Stimulated activated CD4-positive, alpha-beta T cell treated with anti-CD3 and anti-CD28 coated beads, Interleukin-2, amount 100 ng/mL, for 4 hours (primary cell): ENCODE results near the gene SETD3.

Experiments used
- DNase-seq: peaks from one replicate; pipeline ENCODE4 v3.0.0-alpha.2; 2020; ENCODE audit warnings: low read depth

Gene SETD3

GRCh38 chr14:99423434-99423833 lies 57.2 kb downstream of the SETD3 start:
- DNase-seq = no peak

GRCh38 chr14:99422228-99423010 lies 58.2 kb downstream of the SETD3 start:
- no peak for DNase-seq

GRCh38 chr14:99420711-99421110 lies 59.9 kb downstream of the SETD3 start:
- no peak for DNase-seq

GRCh38 chr14:99419905-99420304 lies 60.8 kb downstream of the SETD3 start:
- DNase-seq = no peak

- no peak for DNase-seq
These were observed 62.4 kb downstream of the SETD3 start for GRCh38 chr14:99418242-99418641.

- no peak for DNase-seq
These were observed 63.8 kb downstream of the SETD3 start for GRCh38 chr14:99416909-99417308.

- DNase-seq = peak; percentile 56
These were observed 65.0 kb downstream of the SETD3 start for GRCh38 chr14:99415496-99416281.

- no peak for DNase-seq
These were observed 66.7 kb downstream of the SETD3 start for GRCh38 chr14:99413911-99414310.

- DNase-seq = no peak
These were observed 67.5 kb downstream of the SETD3 start for GRCh38 chr14:99413172-99413571.

- DNase-seq = no peak
These were observed 68.3 kb downstream of the SETD3 start for GRCh38 chr14:99412117-99413061.

- no peak for DNase-seq
These were observed 70.6 kb downstream of the SETD3 start for GRCh38 chr14:99410019-99410418.

GRCh38 chr14:99408971-99409289 lies 71.7 kb downstream of the SETD3 start:
- no peak for DNase-seq

GRCh38 chr14:99408286-99408970 lies 72.2 kb downstream of the SETD3 start:
- DNase-seq = no peak

GRCh38 chr14:99407416-99407815 lies 73.2 kb downstream of the SETD3 start:
- DNase-seq = no peak

GRCh38 chr14:99402950-99403349 lies 77.7 kb downstream of the SETD3 start:
- DNase-seq = no peak

- no peak for DNase-seq
These were observed 78.4 kb downstream of the SETD3 start for GRCh38 chr14:99402285-99402648.

GRCh38 chr14:99401621-99402284 lies 78.9 kb downstream of the SETD3 start:
- DNase-seq = no peak

- DNase-seq = no peak
These were observed 79.4 kb downstream of the SETD3 start for GRCh38 chr14:99401211-99401610.

GRCh38 chr14:99397698-99398097 lies 83.0 kb downstream of the SETD3 start:
- DNase-seq = no peak

- peak; percentile 13 for DNase-seq
These were observed 84.6 kb downstream of the SETD3 start for GRCh38 chr14:99395909-99396530.

- DNase-seq = no peak
These were observed 86.0 kb downstream of the SETD3 start for GRCh38 chr14:99394602-99395156.
